Kidney (tissue), 14 donors: ENCODE measurements around the gene ZNF792. TPM values are rescaled to one million over a fixed set of nuclear protein-coding genes. Genes with fewer than 3 reads are reported as not detected.
A peak's percentile ranks its signal among the peaks of the same experiment; 100 is the strongest.

ENCODE experiments used
- DNase-seq, 5 donors: peaks; one replicate each; pipeline ENCODE4 v3.0.0-alpha.2; 2013 to 2020
- FAIRE-seq: peaks from 2 replicates; lab custom pipeline; 2012; peaks lifted over from hg19 to GRCh38; lab: Jason Lieb, UNC
- H3K27ac ChIP-seq, 2 donors: one replicate each; pipeline ENCODE4 v1.7.0; 2013; ENCODE audit warnings: low read depth in 2 of 2, low read length in 2 of 2, inconsistent platforms in 1 of 2
- H3K27me3 ChIP-seq: one replicate; pipeline ENCODE4 v1.7.1; 2013; ENCODE audit warnings: low read length, inconsistent platforms; ENCODE audit not compliant: control insufficient read depth, insufficient read depth
- H3K36me3 ChIP-seq, 3 donors: one replicate each; pipeline versions ENCODE4 v1.7.0 to v1.7.1; 2013; ENCODE audit warnings: low read length in 3 of 3, control low read depth in 1 of 3, inconsistent platforms in 1 of 3; ENCODE audit not compliant: insufficient read depth in 3 of 3, control insufficient read depth in 2 of 3
- H3K4me1 ChIP-seq, 3 donors: one replicate each; pipeline versions ENCODE4 v1.7.0 to v1.7.1; 2013; ENCODE audit warnings: low read length in 3 of 3, inconsistent platforms in 1 of 3, low read depth in 1 of 3; ENCODE audit not compliant: control insufficient read depth in 2 of 3, insufficient read depth in 2 of 3
- H3K4me3 ChIP-seq, 3 donors: one replicate each; pipeline versions ENCODE4 v1.7.0 to v1.8.1; 2013; ENCODE audit warnings: low read length in 3 of 3, control low read depth in 1 of 3, inconsistent platforms in 1 of 3
- H3K9ac ChIP-seq, 3 donors: one replicate each; pipeline versions ENCODE4 v1.7.0 to v1.7.1; 2013; ENCODE audit warnings: low read length in 3 of 3, control low read depth in 1 of 3, inconsistent platforms in 1 of 3
- H3K9me3 ChIP-seq, 3 donors: one replicate each; pipeline versions ENCODE4 v1.7.0 to v1.7.1; 2013; ENCODE audit warnings: low read length in 3 of 3, control low read depth in 1 of 3, inconsistent platforms in 1 of 3; ENCODE audit not compliant: control insufficient read depth in 2 of 3, insufficient read depth in 1 of 3
- intact Hi-C: fragments of 100-400 bp; cut with DNase I; formaldehyde crosslinking; loops from one replicate; pipeline ENCODE4 v1.11.1; 2022
- polyA plus RNA-seq: library from polyadenylated mRNA; stranded (reverse); fragments of 350-450 nt; fragmentation: Illumina TruSeq; extraction: RNeasy Lipid Tissue Mini Kit (QIAGEN cat#74804); gene quantifications from one replicate; pipeline ENCODE4 v1.2.3, GENCODE V29; 2014; ENCODE audit warnings: low read depth, low replicate concordance; ENCODE audit not compliant: insufficient read depth
- total RNA-seq: library from RNA; stranded (reverse); fragmentation: NEBNext Ultra II Directional; extraction: Animal tissue kit (Norgen Biotek cat#: 25700); gene quantifications from one replicate; pipeline ENCODE4 v1.2.1, GENCODE V29; 2021
- TF ChIP-seq, protein P1 (sequence below): IDR thresholded peaks from 3 replicates; pipeline ENCODE4 v1.5.1; 2012; ENCODE audit warnings: mild to moderate bottlenecking, moderate library complexity, borderline replicate concordance; ENCODE audit not compliant: insufficient read depth; ENCODE audit errors: extremely low read depth
- donor health status: control.
- donor health status: control.
- donor health status: control.
- donor health status: control.
- donor health status: control.
- donor health status: DM: yes; HTN: yes; CAD: no.
- donor health status: Normal renal cell carcinoma (clear cell type).

ZNF792 gene
- total and polyA plus RNA-seq, 2 donors from 2014 or later, result 2.0 to 9.1 TPM

DNA sequence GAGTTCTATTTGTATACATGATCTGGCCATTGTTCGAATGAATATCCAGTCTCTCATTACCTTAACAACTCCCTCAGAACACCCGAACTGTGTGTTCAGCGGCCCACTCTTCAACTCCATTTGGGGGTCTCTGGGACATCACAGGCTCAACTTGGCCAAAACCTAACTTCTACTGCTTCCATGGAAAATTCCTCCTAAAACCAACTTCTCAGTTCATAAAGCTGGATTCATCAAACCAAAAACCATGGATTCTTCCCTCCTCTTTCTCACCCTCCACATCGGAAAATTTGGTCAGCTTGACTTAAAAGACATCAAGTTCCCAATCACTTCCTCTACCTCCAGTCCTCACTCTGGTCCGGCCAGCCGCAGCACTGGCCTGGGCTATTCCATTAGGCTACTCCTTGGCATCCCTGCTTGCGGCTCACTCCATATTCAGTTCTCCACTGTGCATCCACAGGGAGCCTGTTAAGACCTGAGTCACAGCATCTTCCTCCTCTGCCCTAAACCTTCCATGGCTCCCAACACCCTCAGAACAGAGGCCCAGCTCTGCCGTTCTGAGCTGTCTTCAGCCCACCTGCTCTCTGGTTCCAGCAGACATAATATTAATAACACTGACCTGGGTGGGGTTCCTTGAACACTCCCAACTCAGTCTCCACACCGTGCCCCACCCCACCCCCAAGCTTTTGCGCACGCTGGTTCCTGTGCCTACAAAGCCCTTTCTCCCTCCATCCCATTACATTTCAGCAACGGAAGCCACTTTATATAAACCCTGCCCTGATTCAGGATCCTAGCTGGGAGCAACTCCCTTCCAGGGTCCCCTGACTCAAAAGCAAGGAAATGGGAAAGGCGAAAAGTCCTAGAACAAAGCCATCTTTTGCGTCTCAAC, 1.1 kb downstream of the ZNF792 start:
- intact Hi-C loops, result no loop called here
- Histone ChIP-seq H3K4me1 (peaks cover 0 to 7% (median 0%) of the 10 kb centered on the region in 3 donors), H3K9ac (peak overlapping the region; percentile 37 to 78 (median 48)), H3K36me3 (peaks cover 13 to 30% (median 22%) of the 10 kb centered on the region in 3 donors), H3K27ac (peak overlapping the region; percentile 9 to 41), H3K9me3 (peaks cover 3 to 32% (median 18%) of the 10 kb centered on the region in 3 donors), H3K27me3 (no peaks in the 10 kb centered on the region), H3K4me3 (peak overlapping the region; percentile 58 to 86 (median 81))
- DNase-seq (peak in 2 of 5 donors; percentile 25 to 32), FAIRE-seq (no peak)
- TF ChIP-seq, protein P1, sequence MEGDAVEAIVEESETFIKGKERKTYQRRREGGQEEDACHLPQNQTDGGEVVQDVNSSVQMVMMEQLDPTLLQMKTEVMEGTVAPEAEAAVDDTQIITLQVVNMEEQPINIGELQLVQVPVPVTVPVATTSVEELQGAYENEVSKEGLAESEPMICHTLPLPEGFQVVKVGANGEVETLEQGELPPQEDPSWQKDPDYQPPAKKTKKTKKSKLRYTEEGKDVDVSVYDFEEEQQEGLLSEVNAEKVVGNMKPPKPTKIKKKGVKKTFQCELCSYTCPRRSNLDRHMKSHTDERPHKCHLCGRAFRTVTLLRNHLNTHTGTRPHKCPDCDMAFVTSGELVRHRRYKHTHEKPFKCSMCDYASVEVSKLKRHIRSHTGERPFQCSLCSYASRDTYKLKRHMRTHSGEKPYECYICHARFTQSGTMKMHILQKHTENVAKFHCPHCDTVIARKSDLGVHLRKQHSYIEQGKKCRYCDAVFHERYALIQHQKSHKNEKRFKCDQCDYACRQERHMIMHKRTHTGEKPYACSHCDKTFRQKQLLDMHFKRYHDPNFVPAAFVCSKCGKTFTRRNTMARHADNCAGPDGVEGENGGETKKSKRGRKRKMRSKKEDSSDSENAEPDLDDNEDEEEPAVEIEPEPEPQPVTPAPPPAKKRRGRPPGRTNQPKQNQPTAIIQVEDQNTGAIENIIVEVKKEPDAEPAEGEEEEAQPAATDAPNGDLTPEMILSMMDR, result no peak

DNA sequence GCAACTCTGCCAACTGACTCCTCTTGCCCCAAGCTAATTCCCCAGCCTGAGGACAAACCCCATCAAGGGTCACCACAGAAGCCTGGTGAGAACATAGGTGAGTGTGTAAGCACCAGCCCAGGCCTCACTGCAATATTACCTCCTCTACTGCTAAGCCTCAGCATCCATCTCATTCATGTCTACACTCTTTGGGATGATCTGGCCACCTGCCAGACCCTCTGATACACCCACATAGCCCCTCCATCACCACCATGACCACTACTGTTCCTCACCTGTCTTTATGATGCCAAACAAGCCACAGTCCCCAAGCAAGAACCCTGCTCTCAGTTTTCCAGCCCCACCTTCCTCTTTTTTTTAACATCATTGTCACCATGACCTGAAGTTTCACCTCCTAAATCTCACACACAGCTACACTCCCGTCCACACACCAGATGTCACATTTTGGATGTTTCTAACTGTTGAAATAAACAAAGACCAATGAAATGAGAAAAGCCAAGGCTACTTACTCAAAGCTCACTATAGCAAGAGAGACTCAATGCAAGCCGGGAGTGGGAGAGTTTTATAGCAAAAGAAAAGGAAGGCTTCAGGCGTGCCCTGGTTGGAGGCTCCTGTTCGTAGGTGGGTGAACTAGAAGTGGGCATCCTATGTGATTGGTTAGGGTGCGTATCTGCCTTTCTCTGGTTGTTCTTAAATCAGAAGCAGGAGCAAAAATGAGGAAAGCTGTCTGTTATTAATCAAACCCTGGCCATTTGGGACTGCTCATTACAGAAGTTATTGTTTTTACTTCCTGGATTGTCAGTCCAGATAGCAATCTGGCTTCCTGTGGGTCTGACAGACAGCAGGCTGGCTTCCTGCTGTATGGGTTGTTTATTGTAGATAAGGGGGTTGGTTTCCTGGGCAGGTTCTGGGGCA, 2.0 kb downstream of the ZNF792 start:
- no peak overlapping the region for H3K27ac ChIP-seq
- peaks cover 7 to 41% (median 26%) of the 10 kb centered on the region in 3 donors for H3K9me3 ChIP-seq
- peaks cover 0 to 7% (median 0%) of the 10 kb centered on the region in 3 donors for H3K4me1 ChIP-seq
- H3K9ac ChIP-seq, result no peak overlapping the region
- TF ChIP-seq, protein P1, result no peak
- peaks cover 20 to 39% (median 28%) of the 10 kb centered on the region in 3 donors for H3K36me3 ChIP-seq
- FAIRE-seq (no peak), DNase-seq (peak in 1 of 5 donors; percentile 24)
- intact Hi-C loops, result no loop called here
- peak overlapping the region in 1 of 3 donors; percentile 81 for H3K4me3 ChIP-seq
- no peaks in the 10 kb centered on the region for H3K27me3 ChIP-seq

DNA sequence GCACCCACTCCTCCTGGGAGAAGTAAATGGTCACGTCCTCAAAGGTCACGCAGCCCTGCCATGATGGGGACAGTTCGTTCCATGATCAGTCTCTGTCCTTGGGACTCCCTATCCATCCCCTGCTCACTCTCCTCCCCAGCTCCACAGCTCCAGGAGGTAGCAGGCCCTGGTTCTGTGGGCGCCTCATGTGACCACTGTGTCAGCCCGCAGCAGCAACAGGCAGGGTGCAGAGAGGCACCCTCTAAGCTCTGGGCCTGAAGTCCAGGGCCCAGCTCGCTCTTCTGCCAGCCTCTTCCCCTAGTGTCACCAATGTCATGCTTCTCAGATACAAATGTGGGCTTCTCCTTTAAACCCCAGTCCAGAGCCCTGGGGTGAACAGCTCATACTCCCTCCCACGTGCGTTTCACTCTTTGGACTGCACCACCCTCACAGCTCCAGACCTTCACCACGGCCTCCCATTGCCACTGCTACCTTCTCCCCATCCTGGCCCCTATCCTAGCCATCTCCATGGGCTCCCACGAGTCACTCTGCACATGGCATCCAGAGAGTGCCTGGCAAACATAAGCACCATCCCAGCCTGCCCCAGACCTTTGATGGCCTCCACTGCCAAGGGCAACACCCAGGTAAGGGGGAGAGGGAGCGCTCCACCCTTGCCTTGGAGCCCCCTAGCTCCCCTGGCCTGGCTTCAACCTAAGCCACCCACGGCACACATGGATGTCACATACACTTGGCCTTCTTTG, 2.9 kb downstream of the ZNF792 start:
- Histone ChIP-seq H3K9me3 (peaks cover 10 to 50% (median 31%) of the 10 kb centered on the region in 3 donors), H3K9ac (no peak overlapping the region), H3K4me1 (peaks cover 0 to 7% (median 0%) of the 10 kb centered on the region in 3 donors), H3K27ac (no peak overlapping the region), H3K27me3 (no peaks in the 10 kb centered on the region), H3K36me3 (peaks cover 24 to 43% (median 28%) of the 10 kb centered on the region in 3 donors), H3K4me3 (no peak overlapping the region)
- DNase-seq (no peak), FAIRE-seq (no peak)
- TF ChIP-seq, protein P1, result no peak
- intact Hi-C loops, result no loop called here
